Lung (tissue), 12 donors: ENCODE measurements around the gene SLC35E1. TPM values are rescaled to one million over a fixed set of nuclear protein-coding genes. Genes with fewer than 3 reads are reported as not detected.

Experiments used
- ATAC-seq: fragments of 200-7000 bp; cut with Tn5 transposase; one replicate; pipeline ENCODE4 v1.9.1; 2020; ENCODE audit warnings: moderate number of reproducible peaks; ENCODE audit not compliant: insufficient read depth, low FRiP score
- DNase-seq, 3 donors: peaks; one replicate each; pipeline ENCODE4 v3.0.0-alpha.2; 2013 to 2017
- H3K27ac ChIP-seq, 2 donors: one replicate each; pipeline ENCODE4 v1.5.1; 2013; ENCODE audit warnings: mild to moderate bottlenecking in 2 of 2, moderate library complexity in 2 of 2, control low read depth in 1 of 2, inconsistent platforms in 1 of 2, low read depth in 1 of 2, low read length in 1 of 2
- H3K27me3 ChIP-seq, 3 donors: one replicate each; pipeline ENCODE4 v1.5.1; 2013; ENCODE audit warnings: low read length in 2 of 3; ENCODE audit not compliant: control insufficient read depth in 3 of 3, insufficient read depth in 3 of 3
- H3K36me3 ChIP-seq, 4 donors: one replicate each; pipeline ENCODE4 v1.5.1; 2013; ENCODE audit warnings: low read length in 4 of 4, mild to moderate bottlenecking in 1 of 4, moderate library complexity in 1 of 4; ENCODE audit not compliant: control insufficient read depth in 4 of 4, insufficient read depth in 4 of 4
- H3K4me1 ChIP-seq, 5 donors: one replicate each; pipeline ENCODE4 v1.5.1; 2013; ENCODE audit warnings: low read length in 5 of 5, mild to moderate bottlenecking in 2 of 5, moderate library complexity in 1 of 5; ENCODE audit not compliant: control insufficient read depth in 5 of 5, insufficient read depth in 5 of 5
- H3K4me3 ChIP-seq: one replicate; pipeline ENCODE4 v1.5.1; 2013; ENCODE audit warnings: mild to moderate bottlenecking, control low read depth, moderate library complexity
- H3K9ac ChIP-seq, 2 donors: one replicate each; pipeline ENCODE4 v1.5.1; 2013; ENCODE audit warnings: low read length in 2 of 2, control low read depth in 1 of 2; ENCODE audit not compliant: insufficient read depth in 1 of 2
- H3K9me3 ChIP-seq, 4 donors: one replicate each; pipeline ENCODE4 v1.5.1; 2013; ENCODE audit warnings: low read length in 3 of 4, mild to moderate bottlenecking in 1 of 4, moderate library complexity in 1 of 4; ENCODE audit not compliant: control insufficient read depth in 4 of 4, insufficient read depth in 3 of 4
- WGBS, 2 donors: extraction: QIAGEN DNeasy Blood & Tissue Kit; methylation state at CpG; one replicate each; pipeline ENCODE4 v1.1.7; 2013; 5-methylcytosine and 5-hydroxymethylcytosine counted together
- polyA plus RNA-seq, 2 donors: library from polyadenylated mRNA; stranded (reverse); fragments of 200-250 nt; gene quantifications; one replicate each; pipeline ENCODE4 v1.2.1, GENCODE V29; 2013
- total RNA-seq, 2 donors: library from RNA; depleted of rRNA in 1 of 2; stranded (reverse); fragments of >200 nt in 1 of 2; gene quantifications; one replicate each; pipeline ENCODE4 v1.2.1, GENCODE V29; 2014 to 2021
- TF ChIP-seq, protein P1 (sequence below): IDR thresholded peaks from 2 replicates; pipeline ENCODE4 v1.5.1; 2012; ENCODE audit warnings: mild to moderate bottlenecking; ENCODE audit errors: control extremely low read depth, extremely low read depth
- donor health status: control.
- donor health status: control.
- donor health status: Bipolar disorder and iron deficiency.
- donor health status: healthy.
- donor health status: DM: yes; HTN: yes; CAD: no.

SLC35E1 gene
- total and polyA plus RNA-seq, 4 donors: 24.9 to 58.1 (median 33.3) TPM

DNA sequence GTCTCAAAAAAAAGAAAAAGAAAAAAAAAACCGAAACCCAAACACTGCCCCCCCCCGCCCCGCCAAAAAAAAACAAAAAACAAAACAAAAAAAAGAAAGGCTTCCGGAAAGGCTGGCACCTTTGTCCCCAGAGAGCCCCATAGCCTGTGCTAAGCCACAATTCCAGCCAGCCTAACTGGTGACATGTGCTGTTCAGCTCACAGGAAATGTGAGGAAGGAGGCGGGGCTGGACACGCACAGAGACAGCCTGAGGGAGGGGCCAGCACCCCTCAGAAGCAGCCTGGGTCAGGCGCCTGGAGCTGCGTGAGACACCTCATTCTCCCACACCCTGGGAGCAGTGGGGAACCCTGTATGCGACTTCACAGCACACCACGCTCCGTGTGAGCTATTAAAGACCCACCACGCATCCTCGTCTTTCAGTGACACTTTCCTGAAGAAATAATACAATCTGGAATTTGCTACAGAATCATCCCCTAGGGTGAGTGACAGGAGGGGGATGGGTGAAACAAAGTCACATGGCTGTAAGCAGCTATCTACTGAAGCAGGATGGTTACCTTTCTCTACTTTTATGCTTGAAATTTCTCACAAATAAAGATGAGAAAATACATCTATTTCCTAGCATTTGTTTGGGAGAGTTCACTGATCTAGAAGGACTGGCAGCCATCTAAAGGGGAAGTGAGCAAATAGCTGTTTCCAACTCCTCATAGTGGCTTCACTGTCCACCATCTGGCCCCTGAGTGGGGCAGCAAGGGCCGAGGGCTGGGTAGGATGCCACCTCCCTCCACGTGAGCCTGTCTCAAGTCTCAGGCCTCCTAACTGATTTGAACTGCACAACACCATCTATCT, 12.3 kb upstream of the SLC35E1 start:
- Histone ChIP-seq H3K9me3 (no peaks in the 10 kb centered on the region), H3K27ac (peak overlapping the region in 1 of 2 donors; percentile 69), H3K4me1 (peaks cover 14 to 60% (median 32%) of the 10 kb centered on the region in 5 donors), H3K36me3 (peaks cover 0 to 2% (median 0%) of the 10 kb centered on the region in 4 donors), H3K9ac (no peak overlapping the region), H3K4me3 (no peak overlapping the region), H3K27me3 (no peaks in the 10 kb centered on the region)
- ATAC-seq (peak; percentile 69), DNase-seq (peak; percentile 64 to 73 (median 70))
- WGBS, 2 donors: 6 to 8% methylated on average over 15 of the region's 15 CpGs
- TF ChIP-seq, protein P1, sequence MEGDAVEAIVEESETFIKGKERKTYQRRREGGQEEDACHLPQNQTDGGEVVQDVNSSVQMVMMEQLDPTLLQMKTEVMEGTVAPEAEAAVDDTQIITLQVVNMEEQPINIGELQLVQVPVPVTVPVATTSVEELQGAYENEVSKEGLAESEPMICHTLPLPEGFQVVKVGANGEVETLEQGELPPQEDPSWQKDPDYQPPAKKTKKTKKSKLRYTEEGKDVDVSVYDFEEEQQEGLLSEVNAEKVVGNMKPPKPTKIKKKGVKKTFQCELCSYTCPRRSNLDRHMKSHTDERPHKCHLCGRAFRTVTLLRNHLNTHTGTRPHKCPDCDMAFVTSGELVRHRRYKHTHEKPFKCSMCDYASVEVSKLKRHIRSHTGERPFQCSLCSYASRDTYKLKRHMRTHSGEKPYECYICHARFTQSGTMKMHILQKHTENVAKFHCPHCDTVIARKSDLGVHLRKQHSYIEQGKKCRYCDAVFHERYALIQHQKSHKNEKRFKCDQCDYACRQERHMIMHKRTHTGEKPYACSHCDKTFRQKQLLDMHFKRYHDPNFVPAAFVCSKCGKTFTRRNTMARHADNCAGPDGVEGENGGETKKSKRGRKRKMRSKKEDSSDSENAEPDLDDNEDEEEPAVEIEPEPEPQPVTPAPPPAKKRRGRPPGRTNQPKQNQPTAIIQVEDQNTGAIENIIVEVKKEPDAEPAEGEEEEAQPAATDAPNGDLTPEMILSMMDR: no peak

DNA sequence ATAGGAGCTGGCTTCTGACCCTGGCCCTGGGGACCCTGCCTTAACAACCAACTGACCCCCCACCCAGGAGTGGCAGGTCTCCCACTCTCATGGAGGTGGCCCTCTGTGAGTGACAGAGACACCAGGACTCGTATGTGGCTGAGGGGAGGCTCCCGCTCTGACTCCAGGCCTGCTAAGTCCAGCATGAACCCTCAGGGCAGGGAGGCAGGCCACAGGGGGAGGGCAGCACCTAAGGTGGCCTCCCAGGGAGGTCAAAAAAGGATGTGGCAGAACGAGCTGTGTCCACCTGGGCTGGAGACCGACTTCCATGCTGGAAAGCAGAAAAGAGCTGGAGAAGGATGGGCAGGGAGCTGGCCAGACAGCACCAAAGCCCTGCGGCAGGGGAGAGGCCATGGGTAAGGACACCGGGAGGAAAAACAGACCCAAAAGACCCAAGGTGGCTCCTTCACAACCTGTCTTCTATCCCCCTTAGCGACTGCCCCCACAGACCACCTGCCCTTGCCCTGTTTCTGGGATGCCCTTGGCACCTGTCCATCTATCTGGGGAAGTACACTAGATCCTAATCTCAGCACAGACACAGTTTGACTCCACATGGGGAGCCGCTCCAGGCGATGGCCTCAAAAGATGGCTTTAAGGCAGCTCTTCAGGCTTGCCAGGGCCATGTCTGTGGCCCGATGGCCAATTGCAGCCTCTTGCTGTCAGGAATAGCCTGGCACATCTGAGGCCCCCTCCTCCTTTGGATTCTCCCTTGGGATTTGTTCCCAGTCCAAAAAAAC, 10.5 kb upstream of the SLC35E1 start:
- no peak overlapping the region for H3K4me3 ChIP-seq
- no peaks in the 10 kb centered on the region for H3K9me3 ChIP-seq
- ATAC-seq: no peak
- peaks cover 0 to 8% (median 3%) of the 10 kb centered on the region in 4 donors for H3K36me3 ChIP-seq
- H3K27ac ChIP-seq: no peak overlapping the region
- DNase-seq: no peak
- TF ChIP-seq, protein P1: no peak
- H3K9ac ChIP-seq: no peak overlapping the region
- WGBS, 2 donors: 89% methylated on average over 10 of the region's 10 CpGs
- H3K4me1 ChIP-seq: peaks cover 10 to 48% (median 18%) of the 10 kb centered on the region in 5 donors
- no peaks in the 10 kb centered on the region for H3K27me3 ChIP-seq

DNA sequence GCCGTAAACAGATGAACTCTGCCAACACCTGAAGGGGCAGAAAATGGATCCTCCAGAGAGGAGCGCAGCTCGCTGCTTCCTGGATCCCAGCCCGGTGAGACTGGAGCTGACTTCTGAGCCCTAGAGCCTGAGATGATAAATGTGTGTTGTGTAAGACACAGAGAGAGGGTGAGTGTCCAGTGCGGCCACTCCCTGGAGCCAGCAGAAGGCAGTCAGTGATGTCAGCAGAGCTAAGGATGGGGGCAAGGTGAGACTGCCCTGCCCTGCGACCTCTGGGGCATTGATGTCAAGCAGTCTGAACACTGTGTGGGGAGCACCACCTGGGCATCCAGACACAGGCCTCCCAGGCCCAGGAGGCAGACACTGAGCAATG, 9.7 kb upstream of the SLC35E1 start:
- ATAC-seq (no peak), DNase-seq (no peak)
- peak overlapping the region in 1 of 2 donors; percentile 37 for H3K27ac ChIP-seq
- no peaks in the 10 kb centered on the region for H3K9me3 ChIP-seq
- peaks cover 0 to 15% (median 3%) of the 10 kb centered on the region in 4 donors for H3K36me3 ChIP-seq
- WGBS, 2 donors: 82 to 90% methylated on average over 6 of the region's 6 CpGs
- H3K9ac ChIP-seq: no peak overlapping the region
- no peaks in the 10 kb centered on the region for H3K27me3 ChIP-seq
- H3K4me1 ChIP-seq: peaks cover 8 to 41% (median 10%) of the 10 kb centered on the region in 5 donors
- TF ChIP-seq, protein P1: no peak
- no peak overlapping the region for H3K4me3 ChIP-seq
